ENCODE data around the gene DDR1.
"Not testable (repeated sequence)": the region's sequence is repeated elsewhere in the genome, so short reads cannot be mapped to it uniquely, and the experiment has no call there.

The DDR1 gene

GRCh38 chr6:30917487-30917886, 33.2 kb downstream of the DDR1 start:
- FAIRE-seq, result no peak
- TF ChIP-seq, protein P1, sequence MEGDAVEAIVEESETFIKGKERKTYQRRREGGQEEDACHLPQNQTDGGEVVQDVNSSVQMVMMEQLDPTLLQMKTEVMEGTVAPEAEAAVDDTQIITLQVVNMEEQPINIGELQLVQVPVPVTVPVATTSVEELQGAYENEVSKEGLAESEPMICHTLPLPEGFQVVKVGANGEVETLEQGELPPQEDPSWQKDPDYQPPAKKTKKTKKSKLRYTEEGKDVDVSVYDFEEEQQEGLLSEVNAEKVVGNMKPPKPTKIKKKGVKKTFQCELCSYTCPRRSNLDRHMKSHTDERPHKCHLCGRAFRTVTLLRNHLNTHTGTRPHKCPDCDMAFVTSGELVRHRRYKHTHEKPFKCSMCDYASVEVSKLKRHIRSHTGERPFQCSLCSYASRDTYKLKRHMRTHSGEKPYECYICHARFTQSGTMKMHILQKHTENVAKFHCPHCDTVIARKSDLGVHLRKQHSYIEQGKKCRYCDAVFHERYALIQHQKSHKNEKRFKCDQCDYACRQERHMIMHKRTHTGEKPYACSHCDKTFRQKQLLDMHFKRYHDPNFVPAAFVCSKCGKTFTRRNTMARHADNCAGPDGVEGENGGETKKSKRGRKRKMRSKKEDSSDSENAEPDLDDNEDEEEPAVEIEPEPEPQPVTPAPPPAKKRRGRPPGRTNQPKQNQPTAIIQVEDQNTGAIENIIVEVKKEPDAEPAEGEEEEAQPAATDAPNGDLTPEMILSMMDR (IDR thresholded peaks at IDR 0.05; ENCODE audit: insufficient read depth, missing control alignments), result no peak
- no peak for DNase-seq (ENCODE audit: insufficient read length, low spot score)

DNA sequence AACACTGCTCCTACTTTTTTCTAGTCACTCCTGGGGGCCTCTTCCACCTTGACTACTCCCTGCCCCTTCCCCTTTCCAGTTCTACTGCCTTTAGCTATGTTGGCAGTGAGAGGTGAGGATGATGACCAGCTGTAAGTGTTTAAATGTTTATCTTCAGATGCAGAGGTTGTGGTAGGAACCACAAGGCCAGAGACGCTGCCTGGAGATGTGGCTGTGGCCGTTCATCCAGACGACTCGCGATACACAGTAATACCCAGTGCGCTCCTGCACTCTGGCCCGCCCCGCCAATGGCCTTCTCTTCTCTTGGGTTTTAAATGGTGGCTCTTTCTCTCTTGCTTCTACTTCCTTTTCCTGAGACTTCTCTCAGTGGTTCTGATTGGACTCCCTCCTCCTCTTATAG, 34.4 kb downstream of the DDR1 start:
- DNase-seq (ENCODE audit: insufficient read length, low spot score) (no peak), FAIRE-seq (no peak)
- TF ChIP-seq, protein P1 (IDR thresholded peaks at IDR 0.05; ENCODE audit: insufficient read depth, missing control alignments), result no peak

DNA sequence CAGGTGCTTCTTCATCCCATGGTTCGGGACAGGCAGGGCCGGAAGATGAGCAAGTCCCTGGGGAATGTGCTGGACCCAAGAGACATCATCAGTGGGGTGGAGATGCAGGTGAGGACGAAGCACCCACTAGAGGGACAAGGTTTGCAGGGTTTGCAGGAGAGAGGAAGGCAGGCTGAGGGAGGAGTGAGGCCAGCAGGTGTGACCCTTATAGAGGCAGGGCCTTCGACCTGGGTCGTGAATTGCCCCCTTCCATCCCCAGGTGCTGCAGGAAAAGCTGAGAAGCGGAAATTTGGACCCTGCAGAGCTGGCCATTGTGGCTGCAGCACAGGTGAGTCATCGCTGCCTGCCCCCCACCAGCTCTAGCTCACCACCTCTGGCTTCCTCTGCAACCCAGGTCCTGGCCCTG, 38.1 kb downstream of the DDR1 start:
- no peak for FAIRE-seq

DNA sequence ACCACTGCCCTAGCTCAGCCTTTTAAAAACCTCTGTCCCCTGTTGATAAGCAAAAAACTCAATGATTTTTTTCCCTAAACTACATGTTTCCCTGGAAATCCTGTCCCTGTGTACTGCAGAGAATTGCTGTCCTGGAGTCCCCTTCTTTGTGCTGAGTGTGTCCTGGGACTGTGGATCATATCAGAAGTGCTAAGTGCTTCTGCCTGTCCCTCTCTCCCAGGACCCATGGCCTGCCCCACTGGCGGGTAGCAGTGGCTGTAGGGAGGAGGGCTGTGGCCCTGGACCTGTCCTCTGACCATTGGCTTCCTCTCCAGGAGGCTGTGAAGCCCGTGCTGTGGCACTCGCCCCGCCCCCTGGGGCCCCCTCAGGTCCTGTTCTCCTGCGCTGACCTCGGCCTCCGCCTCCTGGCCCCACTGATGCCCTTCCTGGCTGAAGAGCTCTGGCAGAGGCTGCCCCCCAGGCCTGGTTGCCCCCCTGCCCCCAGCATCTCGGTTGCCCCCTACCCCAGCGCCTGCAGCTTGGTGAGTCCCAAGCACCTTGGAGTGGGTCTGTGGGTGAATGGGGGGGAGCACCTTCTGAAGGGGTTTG, 39.8 kb downstream of the DDR1 start:
- not testable (repeated sequence) for FAIRE-seq; DNase-seq (ENCODE audit: insufficient read length, low spot score)

More for the DNA sequence above, 38.1 kb downstream of the DDR1 start:
- TF ChIP-seq, protein P1 (IDR thresholded peaks at IDR 0.05; ENCODE audit: insufficient read depth, missing control alignments), result no peak
- no peak for DNase-seq (ENCODE audit: insufficient read length, low spot score)

GRCh38 chr6:30926644-30927043, 42.3 kb downstream of the DDR1 start:
- no peak for FAIRE-seq
- TF ChIP-seq, protein P1 (IDR thresholded peaks at IDR 0.05; ENCODE audit: insufficient read depth, missing control alignments), result no peak
- no peak for DNase-seq (ENCODE audit: insufficient read length, low spot score)

DNA sequence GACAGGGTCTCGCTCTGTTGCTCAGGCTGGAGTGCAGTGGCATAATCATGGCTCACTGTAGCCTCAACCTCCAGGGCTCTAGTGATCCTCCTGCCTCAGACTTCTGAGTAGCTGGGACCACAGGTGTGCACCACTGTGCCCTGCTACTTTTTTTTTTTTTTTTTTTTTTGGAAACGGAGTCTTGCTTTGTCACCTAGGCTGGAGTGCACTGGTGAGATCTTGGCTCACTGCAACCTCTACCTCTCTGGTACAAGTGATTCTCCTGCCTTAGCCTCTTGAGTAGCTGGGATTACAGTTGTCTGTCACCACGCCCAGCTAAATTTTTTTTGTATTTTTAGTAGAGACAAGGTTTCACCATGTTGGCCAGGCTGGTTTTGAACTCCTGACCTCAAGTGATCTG, 42.8 kb downstream of the DDR1 start:
- DNase-seq (ENCODE audit: insufficient read length, low spot score); FAIRE-seq: not testable (repeated sequence)

DNA sequence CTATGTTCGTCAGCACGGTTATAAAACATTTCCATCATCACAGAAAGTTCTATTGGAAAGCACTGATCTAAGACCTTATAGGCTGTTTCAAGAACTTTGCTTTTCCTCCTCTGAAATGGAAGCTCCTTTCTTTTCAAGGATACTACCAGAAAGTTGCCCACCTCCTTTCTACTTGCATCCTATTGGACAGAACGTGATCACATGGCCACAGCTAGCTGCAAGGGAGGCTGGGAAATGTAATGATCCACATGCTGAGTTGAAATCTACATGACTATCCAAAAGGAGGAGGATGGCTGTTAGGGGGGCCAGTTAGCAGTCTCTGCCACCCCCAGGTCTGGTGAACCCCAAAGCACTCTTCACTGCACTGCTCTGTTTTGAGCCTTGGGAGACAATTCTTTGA, 44.4 kb downstream of the DDR1 start:
- DNase-seq (ENCODE audit: insufficient read length, low spot score) (no peak), FAIRE-seq (no peak)
- TF ChIP-seq, protein P1 (IDR thresholded peaks at IDR 0.05; ENCODE audit: insufficient read depth, missing control alignments), result no peak

- TF ChIP-seq, protein P1 (IDR thresholded peaks at IDR 0.05; ENCODE audit: insufficient read depth, missing control alignments), result no peak
- DNase-seq (ENCODE audit: insufficient read length, low spot score), result no peak
- FAIRE-seq, result no peak
Observed at GRCh38 chr6:30930506-30930905, 46.2 kb downstream of the DDR1 start.

Measured in D721Med (cell line).